GM12864 (cell line): Measurements from ENCODE around the gene PLA2G4D.

Experiments used
- DNase-seq: peaks from one replicate; pipeline ENCODE4 v3.0.0-alpha.2; 2011; ENCODE audit warnings: low read depth
- H3K4me3 ChIP-seq: 2 replicates; pipeline ENCODE4 v1.5.1; 2011; ENCODE audit warnings: mild to moderate bottlenecking, low read depth, low read length, control low read depth
- TF ChIP-seq, protein P1 (sequence below): IDR thresholded peaks from 2 replicates; pipeline ENCODE4 v1.5.1; 2011; ENCODE audit warnings: low read depth, mild to moderate bottlenecking, moderate library complexity, low read length, control low read depth, inconsistent platforms; ENCODE audit errors: missing control alignments

PLA2G4D gene

DNA sequence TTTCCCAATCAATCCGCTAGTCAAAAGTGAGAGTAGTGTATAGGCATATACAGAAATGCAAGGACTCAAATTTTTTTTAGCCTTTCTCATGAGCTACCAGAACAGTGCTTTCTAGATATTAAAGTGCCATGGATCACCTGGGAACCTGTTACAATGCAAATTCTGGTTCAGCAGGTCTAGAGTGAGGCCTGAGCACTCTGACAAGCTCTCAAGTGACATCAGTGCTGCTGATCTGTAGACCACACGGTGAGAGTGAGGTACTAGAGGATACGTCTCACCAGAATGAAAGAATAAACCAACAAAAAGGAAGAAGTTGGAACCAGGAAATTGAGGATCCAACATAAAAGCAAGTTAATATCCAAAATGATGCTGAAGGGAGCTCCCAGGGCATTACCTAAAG is 16.0 kb upstream of the PLA2G4D start:
- DNase-seq, result no peak
- TF ChIP-seq, protein P1, sequence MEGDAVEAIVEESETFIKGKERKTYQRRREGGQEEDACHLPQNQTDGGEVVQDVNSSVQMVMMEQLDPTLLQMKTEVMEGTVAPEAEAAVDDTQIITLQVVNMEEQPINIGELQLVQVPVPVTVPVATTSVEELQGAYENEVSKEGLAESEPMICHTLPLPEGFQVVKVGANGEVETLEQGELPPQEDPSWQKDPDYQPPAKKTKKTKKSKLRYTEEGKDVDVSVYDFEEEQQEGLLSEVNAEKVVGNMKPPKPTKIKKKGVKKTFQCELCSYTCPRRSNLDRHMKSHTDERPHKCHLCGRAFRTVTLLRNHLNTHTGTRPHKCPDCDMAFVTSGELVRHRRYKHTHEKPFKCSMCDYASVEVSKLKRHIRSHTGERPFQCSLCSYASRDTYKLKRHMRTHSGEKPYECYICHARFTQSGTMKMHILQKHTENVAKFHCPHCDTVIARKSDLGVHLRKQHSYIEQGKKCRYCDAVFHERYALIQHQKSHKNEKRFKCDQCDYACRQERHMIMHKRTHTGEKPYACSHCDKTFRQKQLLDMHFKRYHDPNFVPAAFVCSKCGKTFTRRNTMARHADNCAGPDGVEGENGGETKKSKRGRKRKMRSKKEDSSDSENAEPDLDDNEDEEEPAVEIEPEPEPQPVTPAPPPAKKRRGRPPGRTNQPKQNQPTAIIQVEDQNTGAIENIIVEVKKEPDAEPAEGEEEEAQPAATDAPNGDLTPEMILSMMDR, result no peak
- H3K4me3 ChIP-seq, result no peak overlapping the region

DNA sequence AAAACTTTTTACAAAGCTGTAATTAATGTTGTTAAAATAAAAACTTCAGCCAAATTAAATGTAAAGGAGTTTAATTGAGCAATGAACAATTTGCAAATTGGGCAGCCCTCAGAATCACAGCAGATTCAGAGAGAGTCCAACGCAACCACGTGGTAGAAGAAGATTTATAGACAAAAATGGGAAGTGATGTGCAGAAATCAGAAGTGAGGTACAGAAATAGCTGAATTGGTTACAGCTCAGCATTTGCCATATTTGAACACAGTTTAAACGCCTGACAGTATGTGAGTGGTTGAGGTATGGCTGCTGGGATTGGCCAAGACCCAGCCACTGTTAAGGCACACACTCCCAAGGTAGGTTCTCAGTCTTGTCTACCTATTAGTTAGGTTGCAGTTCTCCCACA is 14.4 kb upstream of the PLA2G4D start:
- no peak for DNase-seq
- no peak overlapping the region for H3K4me3 ChIP-seq
- TF ChIP-seq, protein P1, result no peak

DNA sequence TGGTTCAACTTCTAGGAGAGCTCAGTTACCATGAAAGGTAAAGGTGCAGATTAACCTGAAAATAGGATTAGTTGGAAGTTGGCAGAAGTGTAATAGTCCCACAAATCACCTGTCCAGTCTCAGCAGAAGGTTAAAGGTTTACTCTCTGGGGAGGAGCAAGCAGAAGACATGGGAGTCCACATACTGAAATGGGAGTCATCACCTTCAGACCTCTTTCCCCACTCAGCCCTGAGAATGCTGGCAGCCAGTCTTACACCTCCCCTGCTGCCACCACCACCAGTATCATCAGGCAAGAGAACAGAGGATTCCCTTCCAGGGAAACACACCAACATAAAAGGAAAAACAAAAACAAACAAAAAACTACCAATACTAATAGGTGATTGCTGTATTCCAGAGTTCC is 13.8 kb upstream of the PLA2G4D start:
- DNase-seq, result no peak
- H3K4me3 ChIP-seq, result no peak overlapping the region
- TF ChIP-seq, protein P1, result no peak

DNA sequence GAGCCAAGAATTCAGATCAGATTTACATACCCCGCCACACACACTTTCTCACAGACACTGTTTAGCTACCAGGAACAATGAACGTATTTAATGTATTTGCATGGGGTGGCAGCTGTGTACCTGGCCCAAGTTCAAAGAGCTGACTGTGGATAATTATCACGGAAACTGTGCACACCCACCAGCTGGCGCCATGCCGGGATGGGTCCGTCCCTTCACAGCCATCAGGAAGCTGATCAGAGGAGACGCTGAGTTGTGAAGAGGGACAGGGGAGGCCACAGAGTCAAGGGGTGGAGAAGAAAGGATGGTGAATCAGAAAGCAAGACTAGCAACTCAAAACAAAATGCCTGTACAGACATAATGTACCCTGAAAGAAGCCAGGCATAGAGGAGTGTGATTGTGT is 13.1 kb upstream of the PLA2G4D start:
- no peak overlapping the region for H3K4me3 ChIP-seq
- TF ChIP-seq, protein P1, result no peak
- no peak for DNase-seq

DNA sequence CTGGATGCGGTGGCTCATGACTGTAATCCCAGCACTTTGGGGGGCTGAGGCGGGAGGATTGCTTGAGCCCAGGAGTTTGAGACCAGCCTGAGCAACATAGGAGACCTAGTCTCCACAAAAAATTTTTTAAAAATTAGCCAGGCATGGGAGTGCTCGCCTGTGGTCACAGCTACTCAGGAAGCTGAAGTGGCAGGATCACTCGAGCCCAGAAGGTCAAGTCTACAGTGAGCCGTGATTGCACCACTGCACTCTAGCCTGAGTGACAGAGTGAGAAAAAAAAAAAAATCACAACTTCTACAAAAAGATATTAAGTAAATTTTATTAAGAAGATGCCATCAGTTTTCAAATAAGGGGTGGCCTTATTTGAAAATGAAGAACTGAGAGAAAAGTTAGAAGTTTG is 11.9 kb upstream of the PLA2G4D start:
- DNase-seq, result no peak
- H3K4me3 ChIP-seq, result no peak overlapping the region
- TF ChIP-seq, protein P1, result no peak

DNA sequence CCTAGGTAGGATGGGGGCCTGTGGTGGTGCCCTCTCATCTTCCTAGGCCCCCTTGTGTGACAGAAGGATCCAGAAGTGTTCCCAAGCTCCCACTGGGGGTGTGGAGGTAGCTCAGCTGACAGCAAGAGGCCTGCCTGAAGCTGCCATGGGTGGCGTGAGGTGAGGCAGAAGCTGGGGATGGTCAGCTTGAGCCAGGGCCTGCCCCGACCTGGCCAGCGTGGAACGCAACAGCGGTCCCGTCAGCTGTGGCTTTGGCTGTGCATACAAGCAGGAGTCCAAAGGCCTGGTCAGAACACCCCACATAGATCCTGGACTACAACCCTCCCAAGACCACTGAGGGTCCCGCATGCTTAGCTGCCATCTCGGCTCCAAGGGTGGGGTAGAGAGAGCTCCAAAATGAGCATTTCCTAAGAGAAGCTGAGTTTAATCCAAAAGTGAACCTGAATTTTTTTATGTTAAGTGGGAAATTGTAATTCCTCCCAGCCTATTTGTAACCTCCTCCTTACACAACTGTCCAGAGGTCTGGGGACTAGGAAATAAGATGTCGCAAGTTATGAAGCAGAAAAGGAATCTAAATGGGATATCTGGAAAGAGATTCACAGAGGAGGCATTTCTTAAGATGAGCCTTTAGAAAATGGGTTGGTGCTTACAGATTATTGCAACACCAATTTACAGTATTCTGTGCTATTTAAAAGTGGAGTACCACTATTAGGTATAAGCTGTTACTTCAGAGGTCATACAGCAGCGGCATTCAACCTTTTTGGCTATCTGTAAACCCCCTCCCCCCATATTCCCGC is 9.9 kb upstream of the PLA2G4D start:
- TF ChIP-seq, protein P1, result no peak
- DNase-seq, result no peak
- no peak overlapping the region for H3K4me3 ChIP-seq
